SU-DHL-6 (cell line): ENCODE results near the gene DUOXA1.

Experiments
- H2AFZ ChIP-seq: fragments of 200-600 bp; sonication (generic); 2 replicates; pipeline ENCODE4 v1.6.1; 2014; ENCODE audit warnings: low read depth, mild to moderate bottlenecking, moderate library complexity, mixed read lengths, antibody characterized with exemption, low read length; ENCODE audit not compliant: severe bottlenecking
- H3F3A ChIP-seq: fragments of 200-600 bp; shearing (Covaris generic); 2 replicates; pipeline ENCODE4 v1.6.0; 2016; ENCODE audit warnings: antibody characterized with exemption, mild to moderate bottlenecking; ENCODE audit not compliant: insufficient read depth
- H3K27ac ChIP-seq: fragments of 200-600 bp; sonication (generic); 2 replicates; pipeline ENCODE4 v1.5.1; 2016; ENCODE audit warnings: low read depth, mild to moderate bottlenecking, low read length, moderate library complexity, mixed read lengths
- H3K27me3 ChIP-seq: fragments of 200-600 bp; sonication (generic), shearing (Covaris generic); 2 replicates; pipeline ENCODE4 v1.6.0; 2014; ENCODE audit warnings: mild to moderate bottlenecking, low read length
- H3K36me3 ChIP-seq: fragments of 200-600 bp; sonication (generic); 2 replicates; pipeline ENCODE4 v1.6.1; 2014; ENCODE audit warnings: mild to moderate bottlenecking, low read length, mixed read lengths
- H3K4me2 ChIP-seq: fragments of 300-600, 200-600 bp; shearing (Covaris generic), sonication (generic); 2 replicates; pipeline ENCODE4 v1.6.0; 2014; ENCODE audit warnings: low read length, low read depth, mild to moderate bottlenecking; ENCODE audit not compliant: poor library complexity, severe bottlenecking
- H3K4me3 ChIP-seq: fragments of 200-600 bp; sonication (generic); 2 replicates; pipeline ENCODE4 v1.5.1; 2014; ENCODE audit warnings: antibody characterized with exemption, low read length, mild to moderate bottlenecking, mixed read lengths; ENCODE audit not compliant: insufficient read depth, poor library complexity, severe bottlenecking
- H3K79me2 ChIP-seq: fragments of 200-600 bp; sonication (generic); 2 replicates; pipeline ENCODE4 v1.6.1; 2014; ENCODE audit warnings: mild to moderate bottlenecking, low read length, moderate library complexity; ENCODE audit not compliant: insufficient read depth
- H3K9ac ChIP-seq: fragments of 200-600 bp; sonication (generic); 2 replicates; pipeline ENCODE4 v1.7.0; 2014; ENCODE audit warnings: mild to moderate bottlenecking, low read length
- H3K9me2 ChIP-seq: fragments of 200-600 bp; sonication (generic); replicated peaks from 2 replicates; pipeline ENCODE4 v1.6.1; 2014; ENCODE audit warnings: low read length; ENCODE audit not compliant: insufficient read depth
- H3K9me3 ChIP-seq: fragments of 200-600 bp; sonication (generic); 2 replicates; pipeline ENCODE4 v1.6.1; 2014; ENCODE audit warnings: low read length, mixed read lengths; ENCODE audit not compliant: insufficient read depth
- H4K20me1 ChIP-seq: fragments of 200-600 bp; sonication (generic); 2 replicates; pipeline ENCODE4 v1.6.1; 2014; ENCODE audit warnings: low read depth, mild to moderate bottlenecking, antibody characterized with exemption, low read length, moderate library complexity, mixed read lengths
- EZH2phosphoT487 ChIP-seq: fragments of 200-600 bp; sonication (generic), shearing (Covaris generic); conservative IDR thresholded peaks from 2 replicates; pipeline ENCODE4 v1.6.1; 2018; ENCODE audit warnings: mild to moderate bottlenecking, antibody characterized with exemption, low read length, moderate library complexity, mixed read lengths
- TF ChIP-seq, protein P1 (sequence below): fragments of 200-600 bp; sonication (generic); IDR thresholded peaks from one replicate; pipeline ENCODE4 v1.5.1; 2017; ENCODE audit warnings: antibody characterized with exemption, mild to moderate bottlenecking, low read length, moderate library complexity; ENCODE audit not compliant: insufficient read depth, poor library complexity, severe bottlenecking

The DUOXA1 gene

DNA sequence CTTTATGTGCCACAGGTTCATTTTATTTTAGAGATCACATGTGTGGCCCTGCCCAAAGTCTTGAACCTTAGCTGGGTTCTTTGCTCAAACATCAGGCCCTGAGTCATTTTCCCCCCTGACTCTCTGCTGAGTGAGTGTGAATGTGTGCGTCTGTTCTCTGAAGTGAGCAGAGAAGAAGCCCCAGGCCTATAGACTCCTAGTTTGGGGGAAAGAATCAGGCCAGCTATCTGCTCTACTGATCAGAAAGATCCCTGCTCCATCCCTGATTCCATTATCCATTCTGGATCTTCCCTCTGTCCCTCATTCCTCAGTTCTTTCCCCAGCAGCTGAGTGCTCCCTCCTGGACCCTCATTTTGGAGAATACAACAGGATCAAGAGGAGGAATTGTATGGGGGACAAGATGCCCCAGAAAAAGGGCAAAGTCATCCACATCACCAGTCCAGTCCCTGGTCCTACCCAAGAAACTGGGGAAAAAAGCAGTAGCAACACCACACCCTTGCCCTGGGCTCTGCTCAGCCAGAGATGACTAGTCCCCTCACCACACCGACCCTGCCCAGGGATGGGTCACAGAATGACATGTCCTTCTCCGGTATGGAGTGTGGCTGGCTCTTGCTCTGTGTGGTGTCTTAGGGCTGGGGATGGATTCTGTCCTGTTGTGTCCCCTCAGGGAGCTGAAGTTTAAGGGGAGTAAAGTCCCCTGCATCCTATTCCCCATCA lies 3.3 kb upstream of the DUOXA1 start:
- Histone ChIP-seq H3K9ac (no peak overlapping the region), H4K20me1 (no peaks in the 10 kb centered on the region), H3K4me3 (no peak overlapping the region), H3K4me2 (no peak overlapping the region), H3K9me3 (no peaks in the 10 kb centered on the region), H2AFZ (no peak overlapping the region), H3F3A (no peaks in the 10 kb centered on the region), H3K36me3 (no peaks in the 10 kb centered on the region), H3K9me2 (no peaks in the 10 kb centered on the region), H3K79me2 (no peaks in the 10 kb centered on the region), H3K27me3 (no peaks in the 10 kb centered on the region), H3K27ac (no peak overlapping the region)
- TF ChIP-seq, protein P1, sequence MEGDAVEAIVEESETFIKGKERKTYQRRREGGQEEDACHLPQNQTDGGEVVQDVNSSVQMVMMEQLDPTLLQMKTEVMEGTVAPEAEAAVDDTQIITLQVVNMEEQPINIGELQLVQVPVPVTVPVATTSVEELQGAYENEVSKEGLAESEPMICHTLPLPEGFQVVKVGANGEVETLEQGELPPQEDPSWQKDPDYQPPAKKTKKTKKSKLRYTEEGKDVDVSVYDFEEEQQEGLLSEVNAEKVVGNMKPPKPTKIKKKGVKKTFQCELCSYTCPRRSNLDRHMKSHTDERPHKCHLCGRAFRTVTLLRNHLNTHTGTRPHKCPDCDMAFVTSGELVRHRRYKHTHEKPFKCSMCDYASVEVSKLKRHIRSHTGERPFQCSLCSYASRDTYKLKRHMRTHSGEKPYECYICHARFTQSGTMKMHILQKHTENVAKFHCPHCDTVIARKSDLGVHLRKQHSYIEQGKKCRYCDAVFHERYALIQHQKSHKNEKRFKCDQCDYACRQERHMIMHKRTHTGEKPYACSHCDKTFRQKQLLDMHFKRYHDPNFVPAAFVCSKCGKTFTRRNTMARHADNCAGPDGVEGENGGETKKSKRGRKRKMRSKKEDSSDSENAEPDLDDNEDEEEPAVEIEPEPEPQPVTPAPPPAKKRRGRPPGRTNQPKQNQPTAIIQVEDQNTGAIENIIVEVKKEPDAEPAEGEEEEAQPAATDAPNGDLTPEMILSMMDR = no peak
- TF ChIP-seq EZH2phosphoT487 = no peak

DNA sequence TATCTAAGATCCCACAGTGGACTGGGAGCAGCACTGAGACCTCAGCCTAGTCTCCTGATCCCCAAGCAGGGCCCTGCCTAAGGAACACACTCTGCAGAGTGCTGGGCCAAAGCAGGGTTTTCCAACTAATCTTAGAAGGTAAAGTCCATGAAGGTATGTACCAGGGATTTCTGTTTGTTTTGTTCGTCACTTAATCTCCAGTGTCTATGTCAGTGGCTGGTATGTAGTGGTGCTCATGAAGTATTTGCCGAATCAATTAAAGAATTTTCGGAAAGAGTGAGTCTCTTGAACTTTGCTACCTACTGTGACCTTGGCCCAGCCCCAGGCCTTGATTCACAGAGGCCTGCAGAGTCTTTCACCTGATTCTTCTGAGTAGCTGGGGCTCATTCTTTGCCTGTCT lies 1.8 kb upstream of the DUOXA1 start:
- Histone ChIP-seq H2AFZ (no peak overlapping the region), H3K9ac (no peak overlapping the region), H3K79me2 (no peaks in the 10 kb centered on the region), H3K27ac (no peak overlapping the region), H3K4me3 (no peak overlapping the region), H3K27me3 (no peaks in the 10 kb centered on the region), H3K36me3 (no peaks in the 10 kb centered on the region), H3K9me3 (no peaks in the 10 kb centered on the region), H3K4me2 (no peak overlapping the region), H4K20me1 (no peaks in the 10 kb centered on the region; the same call in 1 of the 2 replicates), H3F3A (no peaks in the 10 kb centered on the region), H3K9me2 (no peaks in the 10 kb centered on the region)
- TF ChIP-seq EZH2phosphoT487 = no peak
- TF ChIP-seq, protein P1 = no peak

- no peak overlapping the region for H3K4me2 ChIP-seq
- no peak for TF ChIP-seq EZH2phosphoT487
- TF ChIP-seq, protein P1 = no peak
- H3K27me3 ChIP-seq = no peaks in the 10 kb centered on the region
These were observed 767 bp upstream of the DUOXA1 start for GRCh38 chr15:45130291-45131000.

More at GRCh38 chr15:45130291-45131000, 767 bp upstream of the DUOXA1 start:
- Histone ChIP-seq H3K9me2 (no peaks in the 10 kb centered on the region), H3K9ac (no peak overlapping the region), H4K20me1 (no peaks in the 10 kb centered on the region; the same call in 1 of the 2 replicates), H2AFZ (no peak overlapping the region), H3K4me3 (no peak overlapping the region), H3K27ac (no peak overlapping the region), H3F3A (no peaks in the 10 kb centered on the region), H3K9me3 (no peaks in the 10 kb centered on the region), H3K36me3 (no peaks in the 10 kb centered on the region), H3K79me2 (no peaks in the 10 kb centered on the region)
